WTC11 (cell line): Measurements from ENCODE around the gene MED10. TPM values are rescaled to one million over a fixed set of nuclear protein-coding genes. Genes with fewer than 3 reads are reported as not detected.

Experiments
- ATAC-seq: fragments of 200-7000 bp; cut with Tn5 transposase; 2 replicates; pipeline ENCODE4 v1.10.0; 2021; ENCODE audit warnings: mild to moderate bottlenecking, moderate library complexity
- CTCF ChIA-PET: fragments of 300-600 bp; sonication (Branson Sonifier 250); formaldehyde crosslinking; loops from one replicate; lab custom pipeline; 2021; ENCODE audit warnings: antibody characterized with exemption; lab: Charles Lee
- POLR2A ChIA-PET: fragments of 350-600 bp; sonication (Branson Sonifier 250); formaldehyde crosslinking; loops from one replicate; lab custom pipeline; 2021; ENCODE audit warnings: antibody characterized with exemption; lab: Charles Lee
- DNase-seq: peaks from one replicate; pipeline ENCODE4 v3.0.0; 2021; ENCODE audit warnings: low spot score
- H3K27ac Mint-ChIP-seq: 2 replicates; pipeline ENCODE4 v1.8.0; 2021; ENCODE audit warnings: mixed read lengths
- H3K27me3 Mint-ChIP-seq: 2 replicates; pipeline ENCODE4 v1.8.0; 2021; ENCODE audit warnings: low read depth, mild to moderate bottlenecking, moderate library complexity, mixed read lengths
- H3K36me3 Mint-ChIP-seq: 2 replicates; pipeline ENCODE4 v1.8.0; 2021; ENCODE audit warnings: mixed read lengths
- H3K4me1 Mint-ChIP-seq: 2 replicates; pipeline ENCODE4 v1.8.0; 2022; ENCODE audit warnings: mixed read lengths
- H3K4me3 Mint-ChIP-seq: 2 replicates; pipeline ENCODE4 v1.8.0; 2021; ENCODE audit warnings: mild to moderate bottlenecking, moderate library complexity, mixed read lengths
- H3K9me3 Mint-ChIP-seq: 2 replicates; pipeline ENCODE4 v1.8.0; 2021; ENCODE audit warnings: mixed read lengths
- ATF1 ChIP-seq: sonication (generic); formaldehyde crosslinking; IDR thresholded peaks from 2 replicates; pipeline ENCODE4 v1.8.1; 2023; ENCODE audit warnings: mild to moderate bottlenecking, moderate library complexity, missing genetic modification reagents
- ELF4 ChIP-seq: sonication (generic); formaldehyde crosslinking; IDR thresholded peaks from 2 replicates; pipeline ENCODE4 v1.8.1; 2022; ENCODE audit warnings: low read depth, mild to moderate bottlenecking, moderate library complexity, missing genetic modification reagents
- EMX1 ChIP-seq: fragments of 250-450 bp; sonication (Bioruptor Pico); IDR thresholded peaks from 2 replicates; pipeline ENCODE4 v1.8.0; 2021; ENCODE audit warnings: mild to moderate bottlenecking
- FOXP1 ChIP-seq: sonication (generic); formaldehyde crosslinking; IDR thresholded peaks from 2 replicates; pipeline ENCODE4 v1.8.0; 2022; ENCODE audit warnings: missing genetic modification reagents, mild to moderate bottlenecking, moderate library complexity, borderline replicate concordance
- FOXP4 ChIP-seq: sonication (generic); formaldehyde crosslinking; IDR thresholded peaks from 2 replicates; pipeline ENCODE4 v1.8.0; 2022; ENCODE audit warnings: mild to moderate bottlenecking, missing genetic modification reagents
- GTF2I ChIP-seq: fragments of 250-450 bp; sonication (Bioruptor Pico); conservative IDR thresholded peaks from 2 replicates; pipeline ENCODE4 v1.4.0; 2021; ENCODE audit warnings: mild to moderate bottlenecking
- HMGXB4 ChIP-seq: sonication (generic); formaldehyde crosslinking; IDR thresholded peaks from 2 replicates; pipeline ENCODE4 v1.8.1; 2023; ENCODE audit warnings: mild to moderate bottlenecking, moderate library complexity, missing genetic modification reagents
- JUN ChIP-seq: sonication (generic); formaldehyde crosslinking; IDR thresholded peaks from 2 replicates; pipeline ENCODE4 v1.8.0; 2023; ENCODE audit warnings: mild to moderate bottlenecking, missing genetic modification reagents
- KAT7 ChIP-seq: sonication (generic); formaldehyde crosslinking; IDR thresholded peaks from 2 replicates; pipeline ENCODE4 v1.8.1; 2023; ENCODE audit warnings: missing genetic modification reagents, mild to moderate bottlenecking, borderline replicate concordance
- NR3C1 ChIP-seq: sonication (generic); formaldehyde crosslinking; conservative IDR thresholded peaks from 2 replicates; pipeline ENCODE4 v1.8.1; 2023; ENCODE audit warnings: low read depth, mild to moderate bottlenecking, missing genetic modification reagents
- OVOL2 ChIP-seq: fragments of 250-450 bp; sonication (Bioruptor Pico); IDR thresholded peaks from 2 replicates; pipeline ENCODE4 v1.9.0; 2021; ENCODE audit warnings: mild to moderate bottlenecking, borderline replicate concordance
- RELA ChIP-seq: sonication (generic); formaldehyde crosslinking; IDR thresholded peaks from 2 replicates; pipeline ENCODE4 v1.8.1; 2022; ENCODE audit warnings: missing genetic modification reagents, mild to moderate bottlenecking, borderline replicate concordance
- RORB ChIP-seq: fragments of 250-450 bp; sonication (Bioruptor Pico); IDR thresholded peaks from 2 replicates; pipeline ENCODE4 v1.9.0; 2021; ENCODE audit warnings: mild to moderate bottlenecking
- SMAD4 ChIP-seq: sonication (generic); formaldehyde crosslinking; IDR thresholded peaks from 2 replicates; pipeline ENCODE4 v1.8.0; 2022; ENCODE audit warnings: mild to moderate bottlenecking, missing genetic modification reagents
- ZNF396 ChIP-seq: fragments of 250-450 bp; sonication (Bioruptor Pico); IDR thresholded peaks from 2 replicates; pipeline ENCODE4 v1.8.0; 2021; ENCODE audit warnings: mild to moderate bottlenecking, moderate library complexity, borderline replicate concordance
- ZNF416 ChIP-seq: fragments of 250-450 bp; sonication (Bioruptor Pico); IDR thresholded peaks from 2 replicates; pipeline ENCODE4 v1.9.0; 2021; ENCODE audit warnings: mild to moderate bottlenecking, inconsistent platforms
- ZSCAN18 ChIP-seq: fragments of 250-450 bp; sonication (Bioruptor Pico); IDR thresholded peaks from 2 replicates; pipeline ENCODE4 v2.1.2; 2022; ENCODE audit warnings: mild to moderate bottlenecking, moderate library complexity
- total RNA-seq: library from RNA; stranded (reverse); gene quantifications from 3 replicates; pipeline ENCODE4 v1.2.3, GENCODE V29; 2021
- TF ChIP-seq, protein P1 (sequence below): sonication (generic); formaldehyde crosslinking; IDR thresholded peaks from 2 replicates; pipeline ENCODE4 v1.8.1; 2023; ENCODE audit warnings: mild to moderate bottlenecking, missing genetic modification reagents
- TF ChIP-seq, protein P2 (sequence below): sonication (generic); formaldehyde crosslinking; IDR thresholded peaks from 2 replicates; pipeline ENCODE4 v1.8.0; 2023; ENCODE audit warnings: missing genetic modification reagents
- TF ChIP-seq, protein P3 (sequence below): sonication (generic); formaldehyde crosslinking; IDR thresholded peaks from 2 replicates; pipeline ENCODE4 v1.8.0; 2023; ENCODE audit warnings: mild to moderate bottlenecking, missing genetic modification reagents
- TF ChIP-seq, protein P4 (sequence below): fragments of 250-450 bp; sonication (Bioruptor Pico); IDR thresholded peaks from 2 replicates; pipeline ENCODE4 v1.8.0; 2021; ENCODE audit warnings: mild to moderate bottlenecking
- TF ChIP-seq, protein P5 (sequence below): sonication (generic); formaldehyde crosslinking; IDR thresholded peaks from 2 replicates; pipeline ENCODE4 v1.8.1; 2022; ENCODE audit warnings: low read depth, mild to moderate bottlenecking, moderate library complexity, missing genetic modification reagents, borderline replicate concordance

The MED10 gene
- total RNA-seq, 1 experiment from 2014 or later, result 17.2 TPM

- ChIA-PET POLR2A (no interaction called here), CTCF (no interaction called here)
- ATAC-seq (no peak), DNase-seq (no peak)
- Mint-ChIP-seq H3K27ac (no peak overlapping the region), H3K36me3 (peaks cover 15% of the 10 kb centered on the region), H3K4me3 (no peak overlapping the region), H3K9me3 (peaks cover 29% of the 10 kb centered on the region), H3K4me1 (no peaks in the 10 kb centered on the region), H3K27me3 (peaks cover 50% of the 10 kb centered on the region)
- TF ChIP-seq RORB (CRISPR knock-in tag) (no peak), FOXP1 (CRISPR knock-in tag) (no peak), SMAD4 (CRISPR knock-in tag) (no peak), ZNF396 (CRISPR knock-in tag) (no peak), RELA (no peak), ZSCAN18 (CRISPR knock-in tag) (no peak), NR3C1 (CRISPR knock-in tag) (no peak), EMX1 (CRISPR knock-in tag) (no peak), GTF2I (CRISPR knock-in tag) (no peak)
- TF ChIP-seq, protein P1, sequence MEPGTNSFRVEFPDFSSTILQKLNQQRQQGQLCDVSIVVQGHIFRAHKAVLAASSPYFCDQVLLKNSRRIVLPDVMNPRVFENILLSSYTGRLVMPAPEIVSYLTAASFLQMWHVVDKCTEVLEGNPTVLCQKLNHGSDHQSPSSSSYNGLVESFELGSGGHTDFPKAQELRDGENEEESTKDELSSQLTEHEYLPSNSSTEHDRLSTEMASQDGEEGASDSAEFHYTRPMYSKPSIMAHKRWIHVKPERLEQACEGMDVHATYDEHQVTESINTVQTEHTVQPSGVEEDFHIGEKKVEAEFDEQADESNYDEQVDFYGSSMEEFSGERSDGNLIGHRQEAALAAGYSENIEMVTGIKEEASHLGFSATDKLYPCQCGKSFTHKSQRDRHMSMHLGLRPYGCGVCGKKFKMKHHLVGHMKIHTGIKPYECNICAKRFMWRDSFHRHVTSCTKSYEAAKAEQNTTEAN (CRISPR knock-in tag), result no peak
- TF ChIP-seq, protein P2, sequence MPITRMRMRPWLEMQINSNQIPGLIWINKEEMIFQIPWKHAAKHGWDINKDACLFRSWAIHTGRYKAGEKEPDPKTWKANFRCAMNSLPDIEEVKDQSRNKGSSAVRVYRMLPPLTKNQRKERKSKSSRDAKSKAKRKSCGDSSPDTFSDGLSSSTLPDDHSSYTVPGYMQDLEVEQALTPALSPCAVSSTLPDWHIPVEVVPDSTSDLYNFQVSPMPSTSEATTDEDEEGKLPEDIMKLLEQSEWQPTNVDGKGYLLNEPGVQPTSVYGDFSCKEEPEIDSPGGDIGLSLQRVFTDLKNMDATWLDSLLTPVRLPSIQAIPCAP (CRISPR knock-in tag), result no peak
- TF ChIP-seq, protein P3, sequence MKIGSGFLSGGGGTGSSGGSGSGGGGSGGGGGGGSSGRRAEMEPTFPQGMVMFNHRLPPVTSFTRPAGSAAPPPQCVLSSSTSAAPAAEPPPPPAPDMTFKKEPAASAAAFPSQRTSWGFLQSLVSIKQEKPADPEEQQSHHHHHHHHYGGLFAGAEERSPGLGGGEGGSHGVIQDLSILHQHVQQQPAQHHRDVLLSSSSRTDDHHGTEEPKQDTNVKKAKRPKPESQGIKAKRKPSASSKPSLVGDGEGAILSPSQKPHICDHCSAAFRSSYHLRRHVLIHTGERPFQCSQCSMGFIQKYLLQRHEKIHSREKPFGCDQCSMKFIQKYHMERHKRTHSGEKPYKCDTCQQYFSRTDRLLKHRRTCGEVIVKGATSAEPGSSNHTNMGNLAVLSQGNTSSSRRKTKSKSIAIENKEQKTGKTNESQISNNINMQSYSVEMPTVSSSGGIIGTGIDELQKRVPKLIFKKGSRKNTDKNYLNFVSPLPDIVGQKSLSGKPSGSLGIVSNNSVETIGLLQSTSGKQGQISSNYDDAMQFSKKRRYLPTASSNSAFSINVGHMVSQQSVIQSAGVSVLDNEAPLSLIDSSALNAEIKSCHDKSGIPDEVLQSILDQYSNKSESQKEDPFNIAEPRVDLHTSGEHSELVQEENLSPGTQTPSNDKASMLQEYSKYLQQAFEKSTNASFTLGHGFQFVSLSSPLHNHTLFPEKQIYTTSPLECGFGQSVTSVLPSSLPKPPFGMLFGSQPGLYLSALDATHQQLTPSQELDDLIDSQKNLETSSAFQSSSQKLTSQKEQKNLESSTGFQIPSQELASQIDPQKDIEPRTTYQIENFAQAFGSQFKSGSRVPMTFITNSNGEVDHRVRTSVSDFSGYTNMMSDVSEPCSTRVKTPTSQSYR (CRISPR knock-in tag), result no peak
- TF ChIP-seq, protein P4, sequence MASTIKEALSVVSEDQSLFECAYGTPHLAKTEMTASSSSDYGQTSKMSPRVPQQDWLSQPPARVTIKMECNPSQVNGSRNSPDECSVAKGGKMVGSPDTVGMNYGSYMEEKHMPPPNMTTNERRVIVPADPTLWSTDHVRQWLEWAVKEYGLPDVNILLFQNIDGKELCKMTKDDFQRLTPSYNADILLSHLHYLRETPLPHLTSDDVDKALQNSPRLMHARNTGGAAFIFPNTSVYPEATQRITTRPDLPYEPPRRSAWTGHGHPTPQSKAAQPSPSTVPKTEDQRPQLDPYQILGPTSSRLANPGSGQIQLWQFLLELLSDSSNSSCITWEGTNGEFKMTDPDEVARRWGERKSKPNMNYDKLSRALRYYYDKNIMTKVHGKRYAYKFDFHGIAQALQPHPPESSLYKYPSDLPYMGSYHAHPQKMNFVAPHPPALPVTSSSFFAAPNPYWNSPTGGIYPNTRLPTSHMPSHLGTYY, result no peak
- TF ChIP-seq, protein P5, sequence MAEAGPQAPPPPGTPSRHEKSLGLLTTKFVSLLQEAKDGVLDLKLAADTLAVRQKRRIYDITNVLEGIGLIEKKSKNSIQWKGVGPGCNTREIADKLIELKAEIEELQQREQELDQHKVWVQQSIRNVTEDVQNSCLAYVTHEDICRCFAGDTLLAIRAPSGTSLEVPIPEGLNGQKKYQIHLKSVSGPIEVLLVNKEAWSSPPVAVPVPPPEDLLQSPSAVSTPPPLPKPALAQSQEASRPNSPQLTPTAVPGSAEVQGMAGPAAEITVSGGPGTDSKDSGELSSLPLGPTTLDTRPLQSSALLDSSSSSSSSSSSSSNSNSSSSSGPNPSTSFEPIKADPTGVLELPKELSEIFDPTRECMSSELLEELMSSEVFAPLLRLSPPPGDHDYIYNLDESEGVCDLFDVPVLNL (CRISPR knock-in tag), result no peak
Measured at GRCh38 chr5:6326776-6327175, 51.6 kb downstream of the MED10 start.

- Mint-ChIP-seq H3K27me3 (peaks cover 74% of the 10 kb centered on the region), H3K4me1 (no peaks in the 10 kb centered on the region), H3K36me3 (no peaks in the 10 kb centered on the region), H3K9me3 (peaks cover 12% of the 10 kb centered on the region), H3K4me3 (no peak overlapping the region), H3K27ac (no peak overlapping the region)
- CTCF ChIA-PET, result no interaction called here
- POLR2A ChIA-PET, result no interaction called here
- DNase-seq, result no peak
- no peak for ATAC-seq
- TF ChIP-seq KAT7 (CRISPR knock-in tag) (no peak), OVOL2 (CRISPR knock-in tag) (no peak), ELF4 (CRISPR knock-in tag) (no peak), HMGXB4 (CRISPR knock-in tag) (no peak), ZNF416 (no peak), FOXP4 (CRISPR knock-in tag) (no peak), JUN (no peak), ATF1 (no peak)
- TF ChIP-seq, protein P1 (CRISPR knock-in tag), result no peak
Measured at GRCh38 chr5:6322163-6322713, 56.1 kb downstream of the MED10 start.
